HCT116 (cell line): ENCODE data around the gene MAP2K3. TPM values are rescaled to one million over a fixed set of nuclear protein-coding genes. Genes with fewer than 3 reads are reported as not detected.

ENCODE experiments used
- ATAC-seq: fragments of 200-7000 bp; cut with Tn5 transposase; 2 replicates; pipeline ENCODE4 v1.9.1; 2020; ENCODE audit warnings: mild to moderate bottlenecking, moderate library complexity
- BruUV-seq: library from RNA; stranded (reverse); fragments of 400-500 nt; replicated peaks from 2 replicates; lab custom pipeline; 2021; lab: Mats Ljungman, UMichigan
- CTCF ChIA-PET: fragments of 300-600 bp; sonication (Branson Sonifier 250); formaldehyde crosslinking; loops from one replicate; lab custom pipeline; 2021; ENCODE audit warnings: antibody characterized with exemption; lab: Charles Lee
- POLR2A ChIA-PET: fragments of 300-600, 350-600 bp; sonication (Branson Sonifier 250); formaldehyde crosslinking; loops from one replicate; lab custom pipeline; 2021; ENCODE audit warnings: antibody characterized with exemption; lab: Charles Lee
- RAD21 ChIA-PET, 2 experiments: fragments of 300-600 bp; sonication (Branson Sonifier 250); formaldehyde crosslinking; loops; one replicate each; lab custom pipeline; 2023; ENCODE audit warnings: low total read pairs in 2 of 2; ENCODE audit not compliant: uncharacterized antibody in 2 of 2, unreplicated experiment in 2 of 2, low non-redundant PET in 1 of 2; lab: Charles Lee
- DNase-seq: peaks from one replicate; pipeline ENCODE4 v3.0.0-alpha.2; 2010; ENCODE audit warnings: low read depth, low spot score
- H2AFZ ChIP-seq: fragments of 200-600 bp; shearing (Covaris generic), sonication (generic); 2 replicates; pipeline ENCODE4 v1.6.1; 2017; ENCODE audit warnings: low read depth, mixed run types, mixed read lengths, antibody characterized with exemption, low read length; ENCODE audit not compliant: poor library complexity, severe bottlenecking
- H3K27ac ChIP-seq: 2 replicates; pipeline ENCODE4 v1.5.1; 2012; ENCODE audit warnings: low read depth, low read length
- H3K27me3 ChIP-seq: fragments of 200-600 bp; sonication (generic); 2 replicates; pipeline ENCODE4 v1.6.1; 2016; ENCODE audit warnings: mixed run types, low read length, mixed read lengths; ENCODE audit not compliant: insufficient read depth
- H3K36me3 ChIP-seq, 2 experiments: fragments of 200-500 bp in 1 of 2; fragments of 200-600 bp in 1 of 2; sonication (Bioruptor generic) in 1 of 2; sonication (generic) in 1 of 2; 2 replicates each; pipeline versions ENCODE4 v1.5.1 to v1.6.1; 2014 to 2016; ENCODE audit warnings: low read length in 2 of 2, inconsistent platforms in 1 of 2, mixed read lengths in 1 of 2, mixed run types in 1 of 2; ENCODE audit not compliant: insufficient read depth in 2 of 2, control insufficient read depth in 1 of 2
- H3K4me1 ChIP-seq, 2 experiments: fragments of 200-600 bp in 1 of 2; sonication (generic) in 1 of 2; 2 replicates each; pipeline versions ENCODE4 v1.5.1 to v1.6.1; 2012 to 2017; ENCODE audit warnings: low read length in 2 of 2, inconsistent platforms in 1 of 2, mild to moderate bottlenecking in 1 of 2, mixed read lengths in 1 of 2, mixed run types in 1 of 2, moderate library complexity in 1 of 2; ENCODE audit not compliant: insufficient read depth in 2 of 2, control insufficient read depth in 1 of 2
- H3K4me2 ChIP-seq: fragments of 200-600 bp; sonication (generic); 2 replicates; pipeline ENCODE4 v1.6.1; 2017; ENCODE audit warnings: mixed run types, low read length, mixed read lengths
- H3K4me3 ChIP-seq, 2 experiments: fragments of 200-600 bp in 1 of 2; sonication (generic) in 1 of 2; replicated peaks in 1 of 2; 2 replicates each; pipeline ENCODE4 v1.5.1; 2011 to 2016; ENCODE audit warnings: low read length in 2 of 2, control low read depth in 1 of 2, low read depth in 1 of 2, mild to moderate bottlenecking in 1 of 2, mixed read lengths in 1 of 2, mixed run types in 1 of 2
- H3K79me2 ChIP-seq: fragments of 200-600 bp; sonication (generic); 2 replicates; pipeline ENCODE4 v1.6.1; 2017; ENCODE audit warnings: mild to moderate bottlenecking, mixed run types, low read length, moderate library complexity, mixed read lengths; ENCODE audit not compliant: insufficient read depth
- H3K9ac ChIP-seq: fragments of 200-600 bp; sonication (generic); 2 replicates; pipeline ENCODE4 v1.6.1; 2016; ENCODE audit warnings: low read length, mixed read lengths
- H3K9me2 ChIP-seq: fragments of 200-600 bp; sonication (generic), shearing (Covaris generic); 2 replicates; pipeline ENCODE4 v1.6.1; 2017; ENCODE audit warnings: mixed run types, mild to moderate bottlenecking, moderate library complexity; ENCODE audit not compliant: insufficient read depth
- H3K9me3 ChIP-seq, 2 experiments: fragments of 200-500 bp in 1 of 2; fragments of 200-600 bp in 1 of 2; sonication (Bioruptor generic) in 1 of 2; sonication (generic) in 1 of 2; 2 replicates each; pipeline ENCODE4 v1.6.1; 2014 to 2017; ENCODE audit warnings: low read length in 2 of 2, mixed read lengths in 2 of 2, inconsistent platforms in 1 of 2, low read depth in 1 of 2, mild to moderate bottlenecking in 1 of 2, mixed run types in 1 of 2, moderate library complexity in 1 of 2; ENCODE audit not compliant: control insufficient read depth in 1 of 2, insufficient read depth in 1 of 2
- H4K20me1 ChIP-seq: fragments of 200-600 bp; sonication (generic), shearing (Covaris generic); 2 replicates; pipeline ENCODE4 v1.6.1; 2017; ENCODE audit warnings: mixed run types, mild to moderate bottlenecking, moderate library complexity; ENCODE audit not compliant: insufficient read depth
- EZH2phosphoT487 ChIP-seq: fragments of 200-600 bp; IDR thresholded peaks from 2 replicates; pipeline ENCODE4 v1.6.1; 2018; ENCODE audit warnings: antibody characterized with exemption, borderline replicate concordance
- FOSL1 ChIP-seq: IDR thresholded peaks from 2 replicates; pipeline ENCODE4 v1.6.1; 2012; ENCODE audit warnings: low read depth
- SRF ChIP-seq: IDR thresholded peaks from 2 replicates; pipeline ENCODE4 v1.6.1; 2012; ENCODE audit warnings: low read depth
- intact Hi-C: fragments of 100-400 bp; cut with micrococcal nuclease; formaldehyde crosslinking; loops from 2 replicates; pipeline ENCODE4 v1.10.0; 2022
- total RNA-seq: library from RNA; stranded (reverse); gene quantifications from one replicate; pipeline ENCODE4 v1.2.1, GENCODE V29; 2021; ENCODE audit not compliant: unreplicated experiment
- TF ChIP-seq, protein P1 (sequence below): IDR thresholded peaks from 2 replicates; pipeline ENCODE4 v1.6.1; 2012; ENCODE audit warnings: low read depth
- TF ChIP-seq, protein P2 (sequence below): IDR thresholded peaks from 2 replicates; pipeline ENCODE4 v1.6.1; 2011; ENCODE audit warnings: mild to moderate bottlenecking, low read length, moderate library complexity; ENCODE audit not compliant: insufficient replicate concordance; ENCODE audit errors: extremely low read depth

Gene MAP2K3
- total RNA-seq, 1 experiment from 2014 or later, result 96.7 TPM

DNA sequence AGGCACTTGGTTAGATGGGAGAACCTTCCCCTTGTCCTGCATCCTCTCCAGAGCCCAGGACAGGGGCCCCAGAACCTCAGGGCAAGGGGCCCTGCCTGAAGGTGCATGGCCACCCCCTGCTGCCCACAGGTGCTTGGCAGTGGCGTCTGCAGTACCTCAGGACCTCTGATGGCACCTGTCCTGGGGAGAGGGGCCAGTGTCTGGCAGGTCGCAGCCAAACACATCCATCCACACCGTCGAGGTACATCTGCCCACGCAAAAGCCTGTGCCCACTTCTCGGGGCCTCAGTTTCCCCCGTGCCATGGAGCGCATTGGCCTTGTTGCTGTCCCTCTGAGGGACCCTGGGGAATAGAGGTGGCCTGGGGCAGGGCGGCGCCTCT lies 9.3 kb downstream of the MAP2K3 start (continued):
- TF ChIP-seq, protein P1, sequence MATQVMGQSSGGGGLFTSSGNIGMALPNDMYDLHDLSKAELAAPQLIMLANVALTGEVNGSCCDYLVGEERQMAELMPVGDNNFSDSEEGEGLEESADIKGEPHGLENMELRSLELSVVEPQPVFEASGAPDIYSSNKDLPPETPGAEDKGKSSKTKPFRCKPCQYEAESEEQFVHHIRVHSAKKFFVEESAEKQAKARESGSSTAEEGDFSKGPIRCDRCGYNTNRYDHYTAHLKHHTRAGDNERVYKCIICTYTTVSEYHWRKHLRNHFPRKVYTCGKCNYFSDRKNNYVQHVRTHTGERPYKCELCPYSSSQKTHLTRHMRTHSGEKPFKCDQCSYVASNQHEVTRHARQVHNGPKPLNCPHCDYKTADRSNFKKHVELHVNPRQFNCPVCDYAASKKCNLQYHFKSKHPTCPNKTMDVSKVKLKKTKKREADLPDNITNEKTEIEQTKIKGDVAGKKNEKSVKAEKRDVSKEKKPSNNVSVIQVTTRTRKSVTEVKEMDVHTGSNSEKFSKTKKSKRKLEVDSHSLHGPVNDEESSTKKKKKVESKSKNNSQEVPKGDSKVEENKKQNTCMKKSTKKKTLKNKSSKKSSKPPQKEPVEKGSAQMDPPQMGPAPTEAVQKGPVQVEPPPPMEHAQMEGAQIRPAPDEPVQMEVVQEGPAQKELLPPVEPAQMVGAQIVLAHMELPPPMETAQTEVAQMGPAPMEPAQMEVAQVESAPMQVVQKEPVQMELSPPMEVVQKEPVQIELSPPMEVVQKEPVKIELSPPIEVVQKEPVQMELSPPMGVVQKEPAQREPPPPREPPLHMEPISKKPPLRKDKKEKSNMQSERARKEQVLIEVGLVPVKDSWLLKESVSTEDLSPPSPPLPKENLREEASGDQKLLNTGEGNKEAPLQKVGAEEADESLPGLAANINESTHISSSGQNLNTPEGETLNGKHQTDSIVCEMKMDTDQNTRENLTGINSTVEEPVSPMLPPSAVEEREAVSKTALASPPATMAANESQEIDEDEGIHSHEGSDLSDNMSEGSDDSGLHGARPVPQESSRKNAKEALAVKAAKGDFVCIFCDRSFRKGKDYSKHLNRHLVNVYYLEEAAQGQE, result no peak
- TF ChIP-seq, protein P2, sequence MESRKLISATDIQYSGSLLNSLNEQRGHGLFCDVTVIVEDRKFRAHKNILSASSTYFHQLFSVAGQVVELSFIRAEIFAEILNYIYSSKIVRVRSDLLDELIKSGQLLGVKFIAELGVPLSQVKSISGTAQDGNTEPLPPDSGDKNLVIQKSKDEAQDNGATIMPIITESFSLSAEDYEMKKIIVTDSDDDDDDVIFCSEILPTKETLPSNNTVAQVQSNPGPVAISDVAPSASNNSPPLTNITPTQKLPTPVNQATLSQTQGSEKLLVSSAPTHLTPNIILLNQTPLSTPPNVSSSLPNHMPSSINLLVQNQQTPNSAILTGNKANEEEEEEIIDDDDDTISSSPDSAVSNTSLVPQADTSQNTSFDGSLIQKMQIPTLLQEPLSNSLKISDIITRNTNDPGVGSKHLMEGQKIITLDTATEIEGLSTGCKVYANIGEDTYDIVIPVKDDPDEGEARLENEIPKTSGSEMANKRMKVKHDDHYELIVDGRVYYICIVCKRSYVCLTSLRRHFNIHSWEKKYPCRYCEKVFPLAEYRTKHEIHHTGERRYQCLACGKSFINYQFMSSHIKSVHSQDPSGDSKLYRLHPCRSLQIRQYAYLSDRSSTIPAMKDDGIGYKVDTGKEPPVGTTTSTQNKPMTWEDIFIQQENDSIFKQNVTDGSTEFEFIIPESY, result no peak

DNA sequence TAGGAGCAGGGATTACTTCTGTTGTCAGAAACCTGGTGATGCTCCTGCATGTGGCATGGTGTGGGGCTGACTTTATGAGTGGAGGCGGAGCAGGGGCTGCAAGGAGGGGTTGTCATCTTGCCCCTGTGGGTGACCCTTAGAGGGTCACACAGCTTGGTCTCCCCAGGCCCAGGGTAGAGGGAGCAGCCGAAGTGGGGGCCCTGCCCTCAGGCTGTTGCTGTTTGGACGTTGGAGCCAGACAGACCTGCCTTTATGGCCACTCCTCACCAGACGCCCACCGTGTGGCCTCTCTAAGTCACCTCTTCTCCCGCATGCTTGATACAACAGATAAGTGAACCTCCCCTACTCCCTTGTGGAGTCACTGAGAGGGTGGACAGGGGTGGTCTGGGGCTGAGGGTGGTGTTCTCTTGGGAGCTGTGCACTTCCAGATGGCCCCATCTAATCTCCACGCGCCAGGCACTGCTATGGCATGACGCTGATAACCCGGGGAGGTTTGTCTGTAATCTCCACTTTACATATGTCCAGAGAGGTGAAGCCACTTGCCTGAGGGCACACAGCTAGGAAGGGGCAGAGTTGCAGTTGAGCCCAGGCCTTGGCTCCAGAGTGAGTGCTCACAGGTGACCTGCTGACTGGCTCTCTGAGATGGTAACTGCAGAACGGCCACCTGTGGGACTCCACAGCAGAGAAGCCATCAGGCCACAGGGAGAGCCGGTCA lies 10.0 kb downstream of the MAP2K3 start:
- POLR2A ChIA-PET, result no interaction called here
- H2AFZ ChIP-seq, result no peak overlapping the region
- peaks cover 14% of the 10 kb centered on the region in 2 experiments for H3K4me1 ChIP-seq
- no peak overlapping the region for H3K4me2 ChIP-seq
- TF ChIP-seq, protein P1, result no peak
- TF ChIP-seq SRF (no peak), FOSL1 (no peak), EZH2phosphoT487 (no peak)
- TF ChIP-seq, all 23 proteins: peak for 0
- Histone ChIP-seq H3K27ac (no peak overlapping the region), H3K9me3 (peaks cover 0 to 3% of the 10 kb centered on the region in 2 experiments; a peak in 1 of 4 replicates), H3K79me2 (peaks cover 90% of the 10 kb centered on the region), H3K36me3 (peaks cover 8 to 24% of the 10 kb centered on the region in 2 experiments; a peak in 3 of 4 replicates), H3K9ac (no peak overlapping the region), H4K20me1 (no peaks in the 10 kb centered on the region; the same call in 1 of the 2 replicates), H3K9me2 (no peaks in the 10 kb centered on the region), H3K4me3 (no peak overlapping the region), H3K27me3 (no peaks in the 10 kb centered on the region)
- no TSS peak for BruUV-seq
- DNase-seq (no peak), ATAC-seq (no peak)
- ChIA-PET RAD21 (no interaction called here), CTCF (no interaction called here)
- intact Hi-C loops, result no loop called here
